Right renal cortex interstitium (tissue), 3 donors: ENCODE data around the gene OR10G8. TPM values are rescaled to one million over a fixed set of nuclear protein-coding genes. Genes with fewer than 3 reads are reported as not detected.

Source experiments
- DNase-seq, 3 donors: peaks; one replicate each; pipeline ENCODE4 v3.0.0-alpha.2; 2013; ENCODE audit warnings: low read depth in 3 of 3, low spot score in 2 of 3
- polyA plus RNA-seq, 3 donors: library from polyadenylated mRNA; unstranded; fragments of 120-200 nt; gene quantifications; one replicate each; pipeline ENCODE4 v1.2.1, GENCODE V29; 2013; ENCODE audit not compliant: insufficient read length in 3 of 3

Gene OR10G8
- polyA plus RNA-seq, 3 donors: not detected

- no peak for DNase-seq
These were observed 49.4 kb downstream of the OR10G8 start for GRCh38 chr11:124075841-124076651.

GRCh38 chr11:124077266-124077665, 50.7 kb downstream of the OR10G8 start:
- DNase-seq: no peak

GRCh38 chr11:124078591-124078990, 52.0 kb downstream of the OR10G8 start:
- DNase-seq: no peak

GRCh38 chr11:124079631-124080326, 53.2 kb downstream of the OR10G8 start:
- no peak for DNase-seq

Other genes starting within 250 kb of the OR10G8 start
- not detected for gene OR6M1, start 220.4 kb upstream of the OR10G8 start, polyA plus RNA-seq
- gene TMEM225, start 141.1 kb upstream of the OR10G8 start, polyA plus RNA-seq: not detected
- gene OR8D4, start 124.6 kb upstream of the OR10G8 start, polyA plus RNA-seq: not detected
- not detected for gene OR4D5, start 87.2 kb upstream of the OR10G8 start, polyA plus RNA-seq
- not detected for gene OR6T1, start 83.0 kb upstream of the OR10G8 start, polyA plus RNA-seq
- not detected for gene OR10S1, start 49.0 kb upstream of the OR10G8 start, polyA plus RNA-seq
- gene OR10G6, start 31.6 kb upstream of the OR10G8 start, polyA plus RNA-seq: not detected
- gene OR10G4, start 13.8 kb upstream of the OR10G8 start, polyA plus RNA-seq: not detected
- not detected for gene OR10G9, start 3.8 kb upstream of the OR10G8 start, polyA plus RNA-seq
- gene OR10G7, start 14.5 kb downstream of the OR10G8 start, polyA plus RNA-seq: not detected
- 10 to 100 TPM; 14.6 to 17.1 (median 15.8) TPM for gene VWA5A, start 88.7 kb downstream of the OR10G8 start, polyA plus RNA-seq
- gene OR10D3, start 156.5 kb downstream of the OR10G8 start, polyA plus RNA-seq: not detected
- not detected for gene OR8G1, start 214.3 kb downstream of the OR10G8 start, polyA plus RNA-seq
- not detected for gene OR8G5, start 229.6 kb downstream of the OR10G8 start, polyA plus RNA-seq